Erythroblast (primary cell): ENCODE data around the gene PXYLP1.

Experiments used
- GATA1 ChIP-seq: IDR thresholded peaks from 2 replicates; pipeline ENCODE4 v1.6.1; 2011; ENCODE audit warnings: low read depth, mild to moderate bottlenecking, control low read depth, low read length, moderate library complexity
- POLR2A ChIP-seq: IDR thresholded peaks from 2 replicates; pipeline ENCODE4 v1.6.1; 2011; ENCODE audit warnings: mild to moderate bottlenecking, low read length

GRCh38 chr3:141227216-141227615 lies 4.4 kb upstream of the PXYLP1 start:
- TF ChIP-seq POLR2A (no peak), GATA1 (no peak)
